Left lobe of liver (tissue), 2 donors: ENCODE results near the gene ACLY. TPM values are rescaled to one million over a fixed set of nuclear protein-coding genes. Genes with fewer than 3 reads are reported as not detected.
"Not testable (repeated sequence)": the region's sequence is repeated elsewhere in the genome, so short reads cannot be mapped to it uniquely, and the experiment has no call there.

Experiments used
- ATAC-seq: fragments of 200-7000 bp; cut with Tn5 transposase; one replicate; pipeline ENCODE4 v1.9.1; 2020; ENCODE audit warnings: mild to moderate bottlenecking, moderate library complexity
- DNase-seq: peaks from one replicate; pipeline ENCODE4 v3.0.0-alpha.2; 2020; ENCODE audit warnings: low spot score
- total RNA-seq: library from RNA; stranded (reverse); gene quantifications from one replicate; pipeline ENCODE4 v1.2.1, GENCODE V29; 2021
- donor health status: DM: no; HTN: no; CAD: no; lungs with moderate emphysema.
- donor health status: DM: no; HTN: yes; CAD: no.

ACLY gene
- total RNA-seq, 1 donor from 2014 or later = 20.9 TPM

GRCh38 chr17:41882756-41883155 lies 36.0 kb downstream of the ACLY start:
- no peak for DNase-seq
- ATAC-seq = no peak

DNA sequence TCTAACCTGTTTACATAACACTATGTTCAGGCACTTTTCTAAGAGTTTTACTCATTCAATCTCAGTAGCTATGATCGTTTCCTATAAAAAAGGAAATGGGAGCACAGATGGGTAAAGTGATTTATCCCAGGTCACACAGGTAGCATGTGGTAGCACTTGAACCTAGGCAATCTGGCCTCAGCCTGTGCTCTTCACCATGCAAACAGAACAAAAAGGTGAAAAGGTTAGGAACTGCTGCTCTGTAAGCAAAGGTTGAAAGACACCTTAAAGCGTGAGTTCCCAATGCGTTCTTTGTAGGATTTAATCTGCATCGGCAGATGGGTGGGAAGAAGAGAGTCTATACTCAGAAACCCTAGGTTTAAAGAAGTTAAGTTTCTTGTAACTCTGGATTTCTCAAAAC lies 38.6 kb downstream of the ACLY start:
- peak; percentile 90 for ATAC-seq

GRCh38 chr17:41874293-41874670 lies 44.5 kb downstream of the ACLY start:
- not testable (repeated sequence) for DNase-seq, ATAC-seq

More for the DNA sequence above, 38.6 kb downstream of the ACLY start:
- DNase-seq = no peak

- DNase-seq (peak; percentile 83), ATAC-seq (peak; percentile 83)
Observed at GRCh38 chr17:41873559-41874292, 45.0 kb downstream of the ACLY start.

- ATAC-seq (no peak), DNase-seq (no peak)
Observed at GRCh38 chr17:41871789-41872188, 47.0 kb downstream of the ACLY start.

DNA sequence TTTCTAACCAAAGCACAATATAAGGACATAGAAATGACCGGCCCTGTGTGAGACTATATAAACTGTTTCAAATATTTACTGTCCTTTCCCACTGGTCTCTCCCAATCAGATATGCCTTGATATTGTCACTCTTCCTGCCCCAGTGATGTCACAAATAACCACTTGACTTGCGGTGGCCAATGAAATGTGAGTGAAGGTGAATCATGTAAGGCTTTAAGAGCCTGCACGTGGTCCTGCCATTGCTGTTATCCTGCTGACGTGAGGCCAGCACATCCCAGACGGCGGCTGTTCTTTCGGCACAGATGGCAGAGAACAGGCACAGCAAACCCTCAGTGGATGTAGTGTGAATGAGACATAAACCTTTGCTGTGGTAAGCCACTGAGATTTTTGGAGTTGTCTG lies 48.1 kb downstream of the ACLY start:
- ATAC-seq = no peak

GRCh38 chr17:41870097-41870496 lies 48.7 kb downstream of the ACLY start:
- no peak for ATAC-seq
- DNase-seq = no peak

More for the DNA sequence above, 48.1 kb downstream of the ACLY start:
- DNase-seq = no peak

- ATAC-seq = peak; percentile 43
- peak; percentile 77 for DNase-seq
Observed at GRCh38 chr17:41869426-41869825, 49.3 kb downstream of the ACLY start.

GRCh38 chr17:41868568-41868967 lies 50.2 kb downstream of the ACLY start:
- ATAC-seq (no peak), DNase-seq (no peak)

GRCh38 chr17:41865596-41865893 lies 53.2 kb downstream of the ACLY start:
- no peak for ATAC-seq
- no peak for DNase-seq

GRCh38 chr17:41864836-41865595 lies 53.7 kb downstream of the ACLY start, which contains the start of gene KLHL11:
KLHL11 (minus strand) TSS chr17:41865423; CDS start chr17:41865370, 53 bp downstream.
- DNase-seq (peak; percentile 92), ATAC-seq (peak; percentile 92)

DNA sequence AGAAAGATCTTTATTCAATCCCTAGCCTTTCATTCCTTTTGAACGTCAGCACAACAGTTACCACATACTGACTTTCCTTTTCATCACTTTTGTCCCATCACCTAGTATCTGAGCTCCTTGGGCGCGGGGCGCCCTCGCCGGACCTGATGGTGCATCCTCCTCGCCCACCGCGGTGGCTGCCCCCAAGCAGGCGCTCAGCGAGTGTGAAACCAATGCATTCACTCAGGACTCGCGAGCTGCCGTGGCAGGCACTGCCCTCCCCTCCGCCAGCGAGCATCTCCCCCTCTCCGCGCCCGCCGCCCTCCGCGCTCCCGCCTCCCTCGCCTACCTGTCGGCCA lies 54.3 kb downstream of the ACLY start:
- DNase-seq (no peak), ATAC-seq (peak; percentile 41)

DNA sequence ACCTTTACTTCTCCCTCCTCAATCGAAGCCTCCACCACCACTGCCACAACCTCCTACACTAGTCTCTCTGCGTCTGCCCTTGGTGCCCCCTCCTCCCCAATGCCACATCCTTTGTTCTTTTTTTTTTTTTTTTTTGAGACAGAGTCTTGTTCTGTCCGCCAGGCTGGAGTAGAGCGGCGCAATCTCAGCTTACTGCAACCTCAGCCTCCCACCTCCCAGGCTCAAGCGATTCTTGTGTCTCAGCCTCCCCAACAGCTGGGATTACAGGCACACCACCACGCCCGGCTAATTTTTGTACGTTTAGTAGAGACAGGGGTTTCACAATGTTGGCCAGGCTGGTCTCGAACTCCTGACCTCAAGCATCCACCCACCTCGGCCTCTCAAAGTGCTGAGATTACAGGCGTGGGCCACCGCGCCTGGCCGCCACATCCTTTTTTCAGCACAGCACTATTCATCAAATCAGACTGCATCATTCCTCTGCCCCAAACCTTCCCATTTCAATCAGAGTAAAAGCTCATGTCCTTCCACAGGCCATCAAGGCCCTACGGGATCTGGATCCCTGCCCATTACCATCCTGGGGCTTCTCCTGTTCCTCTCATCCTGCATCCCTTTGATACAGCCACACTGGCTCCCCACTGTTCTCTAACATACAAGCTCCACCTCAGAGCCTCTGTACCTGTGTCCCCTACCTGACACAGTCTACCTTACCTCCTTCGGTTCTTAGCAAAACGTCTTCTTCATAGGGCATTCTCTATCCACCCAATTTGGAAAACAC lies 55.5 kb downstream of the ACLY start:
- ATAC-seq = no peak
- no peak for DNase-seq

GRCh38 chr17:41860254-41860931 lies 58.4 kb downstream of the ACLY start:
- no peak for ATAC-seq
- no peak for DNase-seq

DNA sequence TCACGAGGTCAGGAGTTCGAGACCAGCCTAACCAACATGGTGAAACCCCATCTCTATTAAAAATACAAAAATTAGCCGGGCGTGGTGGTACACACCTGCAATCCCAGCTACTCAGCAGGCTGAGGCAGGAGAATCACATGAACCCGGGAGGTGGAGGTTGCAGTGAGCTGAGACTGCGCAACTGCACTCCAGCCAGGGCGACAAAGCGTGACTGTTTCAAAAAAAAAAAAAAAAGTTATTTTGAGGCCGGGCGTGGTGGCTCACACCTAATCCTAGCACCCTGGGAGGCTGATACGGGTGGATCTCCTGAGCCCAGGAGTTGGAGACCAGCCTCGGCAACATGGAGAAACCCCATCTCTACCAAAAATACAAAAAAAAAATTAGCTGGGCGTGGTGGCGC lies 67.4 kb downstream of the ACLY start:
- not testable (repeated sequence) for DNase-seq, ATAC-seq

GRCh38 chr17:41849251-41849990 lies 69.3 kb downstream of the ACLY start:
- DNase-seq (no peak), ATAC-seq (no peak)

DNA sequence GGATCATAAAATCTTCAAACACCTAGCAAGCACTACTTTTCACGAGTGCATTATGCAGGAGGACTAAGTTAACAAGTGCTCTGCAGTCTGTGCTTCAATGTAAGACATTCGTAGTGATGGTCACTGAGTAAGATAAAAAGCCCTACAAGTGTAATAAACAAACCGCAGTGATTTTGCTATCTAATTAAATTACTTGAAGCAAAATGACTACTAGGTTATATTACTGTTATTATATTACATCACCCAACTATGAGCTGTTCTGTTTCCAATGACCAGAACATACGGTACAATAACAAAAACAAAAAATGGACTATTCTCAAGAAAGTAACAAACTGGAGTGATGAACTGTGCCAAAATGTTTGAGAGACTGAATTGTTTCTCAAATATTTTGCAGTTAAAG lies 70.0 kb downstream of the ACLY start:
- no peak for ATAC-seq

GRCh38 chr17:41844971-41845370 lies 73.8 kb downstream of the ACLY start:
- DNase-seq (no peak), ATAC-seq (no peak)

More for the DNA sequence above, 70.0 kb downstream of the ACLY start:
- no peak for DNase-seq

- DNase-seq, ATAC-seq: not testable (repeated sequence)
Observed at GRCh38 chr17:41840781-41841180, 78.0 kb downstream of the ACLY start.

- not testable (repeated sequence) for ATAC-seq, DNase-seq
Observed at GRCh38 chr17:41839448-41839847, 79.3 kb downstream of the ACLY start.
